ENCODE measurements around the gene PAWR. TPM values are rescaled to one million over a fixed set of nuclear protein-coding genes. Genes with fewer than 3 reads are reported as not detected.

The PAWR gene
- total RNA-seq, 5 donors from 2014 or later (not counting 1 experiment from before 2014, with no cell fraction given), result 0.98 to 8.2 (median 6.1) TPM

- Mint-ChIP-seq H3K36me3 (no peaks in the 10 kb centered on the region), H3K9me3 (no peaks in the 10 kb centered on the region), H3K4me1 (peaks cover 0 to 6% (median 0%) of the 10 kb centered on the region in 3 donors), H3K4me3 (no peak overlapping the region), H3K27me3 (peaks cover 13 to 15% of the 10 kb centered on the region in 2 donors), H3K27ac (no peak overlapping the region)
- H3K9me3 ChIP-seq, result no peaks in the 10 kb centered on the region
- no peak for ATAC-seq (replicated peaks in 1 of 4)
- DNase-seq, result no peak
- H3K4me3 ChIP-seq (ENCODE audit: control insufficient read depth in 1 of 2, extremely low read depth in 1 of 2, low read length in 1 of 2), result no peak overlapping the region
- no peak overlapping the region for H3K27ac ChIP-seq (ENCODE audit: low read length)
- WGBS (ENCODE audit: insufficient coverage), result no CpG with 5 or more reads among the region's 2 CpGs
- no peaks in the 10 kb centered on the region for H3K4me1 ChIP-seq (ENCODE audit: control insufficient read depth in 1 of 2, extremely low read depth in 1 of 2, insufficient read depth in 2 of 2, low read length in 2 of 2)
- ChIA-PET POLR2A (interaction anchor here in 1 of 2 donors (0.5 kb wide), 1 partner anchor 29 kb away, joined by 3 read pairs; no protein-coding TSS in a partner anchor), CTCF (no interaction called here)
- H3K36me3 ChIP-seq (ENCODE audit: control insufficient read depth in 2 of 2, extremely low read depth in 1 of 2, insufficient read depth in 1 of 2, low read length in 1 of 2), result no peaks in the 10 kb centered on the region
- peaks cover 0 to 3% of the 10 kb centered on the region in 2 experiments for H3K27me3 ChIP-seq (replicated peaks in 1 of 2; ENCODE audit: control insufficient read depth in 2 of 2, extremely low read depth in 1 of 2, insufficient read depth in 2 of 2, low read length in 1 of 2)
Measured at GRCh38 chr12:79681008-79681590, 9.7 kb downstream of the PAWR start.

GRCh38 chr12:79680051-79680450 lies 10.7 kb downstream of the PAWR start:
- H3K9me3 Mint-ChIP-seq, result no peaks in the 10 kb centered on the region
- peaks cover 9% of the 10 kb centered on the region in 2 donors for H3K27me3 Mint-ChIP-seq
- no peak overlapping the region for H3K27ac Mint-ChIP-seq
- Histone ChIP-seq H3K9me3 (no peaks in the 10 kb centered on the region), H3K4me3 (ENCODE audit: control insufficient read depth in 1 of 2, extremely low read depth in 1 of 2, low read length in 1 of 2) (no peak overlapping the region), H3K27ac (ENCODE audit: low read length) (no peak overlapping the region), H3K36me3 (ENCODE audit: control insufficient read depth in 2 of 2, extremely low read depth in 1 of 2, insufficient read depth in 1 of 2, low read length in 1 of 2) (no peaks in the 10 kb centered on the region), H3K27me3 (replicated peaks in 1 of 2; ENCODE audit: control insufficient read depth in 2 of 2, extremely low read depth in 1 of 2, insufficient read depth in 2 of 2, low read length in 1 of 2) (peaks cover 0 to 3% of the 10 kb centered on the region in 2 experiments), H3K4me1 (ENCODE audit: control insufficient read depth in 1 of 2, extremely low read depth in 1 of 2, insufficient read depth in 2 of 2, low read length in 2 of 2) (no peaks in the 10 kb centered on the region)
- H3K4me3 Mint-ChIP-seq, result no peak overlapping the region
- DNase-seq, result no peak
- CTCF ChIA-PET, result no interaction called here
- 82% methylated on average over 3 of the region's 4 CpGs for WGBS (ENCODE audit: insufficient coverage)
- POLR2A ChIA-PET, result no interaction called here
- no peak for ATAC-seq (replicated peaks in 1 of 4)
- peaks cover 0 to 6% (median 0%) of the 10 kb centered on the region in 3 donors for H3K4me1 Mint-ChIP-seq
- no peaks in the 10 kb centered on the region for H3K36me3 Mint-ChIP-seq

- H3K36me3 Mint-ChIP-seq, result no peaks in the 10 kb centered on the region
- POLR2A ChIA-PET, result no interaction called here
- no peak overlapping the region for H3K4me3 ChIP-seq (ENCODE audit: control insufficient read depth in 1 of 2, extremely low read depth in 1 of 2, low read length in 1 of 2)
- ATAC-seq (replicated peaks in 1 of 4) (no peak), DNase-seq (no peak)
- H3K4me3 Mint-ChIP-seq, result no peak overlapping the region
- no peaks in the 10 kb centered on the region for H3K36me3 ChIP-seq (ENCODE audit: control insufficient read depth in 2 of 2, extremely low read depth in 1 of 2, insufficient read depth in 1 of 2, low read length in 1 of 2)
- H3K27me3 ChIP-seq (replicated peaks in 1 of 2; ENCODE audit: control insufficient read depth in 2 of 2, extremely low read depth in 1 of 2, insufficient read depth in 2 of 2, low read length in 1 of 2), result no peaks in the 10 kb centered on the region
- H3K4me1 ChIP-seq (ENCODE audit: control insufficient read depth in 1 of 2, extremely low read depth in 1 of 2, insufficient read depth in 2 of 2, low read length in 2 of 2), result no peaks in the 10 kb centered on the region
- no peak overlapping the region for H3K27ac Mint-ChIP-seq
- peaks cover 9% of the 10 kb centered on the region in 2 donors for H3K27me3 Mint-ChIP-seq
- no peaks in the 10 kb centered on the region for H3K9me3 Mint-ChIP-seq
- H3K4me1 Mint-ChIP-seq, result peaks cover 0 to 6% (median 0%) of the 10 kb centered on the region in 3 donors
- H3K9me3 ChIP-seq, result no peaks in the 10 kb centered on the region
- CTCF ChIA-PET, result no interaction called here
- no peak overlapping the region for H3K27ac ChIP-seq (ENCODE audit: low read length)
Measured at GRCh38 chr12:79678306-79678705, 12.5 kb downstream of the PAWR start.

- POLR2A ChIA-PET, result no interaction called here
- Histone ChIP-seq H3K27ac (ENCODE audit: low read length) (no peak overlapping the region), H3K9me3 (no peaks in the 10 kb centered on the region), H3K36me3 (ENCODE audit: control insufficient read depth in 2 of 2, extremely low read depth in 1 of 2, insufficient read depth in 1 of 2, low read length in 1 of 2) (no peaks in the 10 kb centered on the region), H3K27me3 (replicated peaks in 1 of 2; ENCODE audit: control insufficient read depth in 2 of 2, extremely low read depth in 1 of 2, insufficient read depth in 2 of 2, low read length in 1 of 2) (no peaks in the 10 kb centered on the region), H3K4me1 (ENCODE audit: control insufficient read depth in 1 of 2, extremely low read depth in 1 of 2, insufficient read depth in 2 of 2, low read length in 2 of 2) (no peaks in the 10 kb centered on the region), H3K4me3 (ENCODE audit: control insufficient read depth in 1 of 2, extremely low read depth in 1 of 2, low read length in 1 of 2) (no peak overlapping the region)
- no peak overlapping the region for H3K27ac Mint-ChIP-seq
- H3K9me3 Mint-ChIP-seq, result no peaks in the 10 kb centered on the region
- no peaks in the 10 kb centered on the region for H3K36me3 Mint-ChIP-seq
- no CpG with 5 or more reads among the region's 2 CpGs for WGBS (ENCODE audit: insufficient coverage)
- DNase-seq (no peak), ATAC-seq (replicated peaks in 1 of 4) (no peak)
- H3K4me1 Mint-ChIP-seq, result peaks cover 0 to 6% (median 0%) of the 10 kb centered on the region in 3 donors
- CTCF ChIA-PET, result no interaction called here
- peaks cover 9% of the 10 kb centered on the region in 2 donors for H3K27me3 Mint-ChIP-seq
- H3K4me3 Mint-ChIP-seq, result no peak overlapping the region
Measured at GRCh38 chr12:79677672-79678071, 13.1 kb downstream of the PAWR start.

DNA sequence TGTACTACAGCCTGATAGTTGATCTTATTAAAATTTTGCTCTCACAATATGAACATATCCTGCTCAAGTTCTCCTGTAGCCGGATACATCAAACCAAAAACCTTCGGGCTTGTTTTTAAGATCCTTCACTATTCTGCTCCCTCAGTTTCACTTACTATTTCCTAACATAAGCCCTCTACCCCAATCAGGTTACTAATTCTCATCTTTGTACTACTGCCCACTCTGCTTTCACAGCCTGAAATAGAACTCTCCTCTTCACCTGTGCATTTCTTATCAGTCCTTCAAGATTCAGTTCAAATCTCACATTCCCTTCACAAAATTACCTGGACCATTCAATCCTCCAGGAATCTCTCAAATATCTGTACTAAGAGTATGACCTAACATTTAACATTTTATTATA lies 14.2 kb downstream of the PAWR start:
- no peak overlapping the region for H3K4me3 ChIP-seq (ENCODE audit: control insufficient read depth in 1 of 2, extremely low read depth in 1 of 2, low read length in 1 of 2)
- ATAC-seq (replicated peaks in 1 of 4), result no peak
- no peak overlapping the region for H3K27ac ChIP-seq (ENCODE audit: low read length)
- peaks cover 0 to 6% (median 0%) of the 10 kb centered on the region in 3 donors for H3K4me1 Mint-ChIP-seq
- DNase-seq, result no peak
- H3K9me3 Mint-ChIP-seq, result peaks cover 6 to 7% (median 6%) of the 10 kb centered on the region in 3 donors
- H3K27me3 ChIP-seq (replicated peaks in 1 of 2; ENCODE audit: control insufficient read depth in 2 of 2, extremely low read depth in 1 of 2, insufficient read depth in 2 of 2, low read length in 1 of 2), result no peaks in the 10 kb centered on the region
- ChIA-PET POLR2A (no interaction called here), CTCF (no interaction called here)
- WGBS (ENCODE audit: insufficient coverage), result 83% methylated on average over 1 of the region's 2 CpGs
- H3K27ac Mint-ChIP-seq, result no peak overlapping the region
- no peaks in the 10 kb centered on the region for H3K36me3 ChIP-seq (ENCODE audit: control insufficient read depth in 2 of 2, extremely low read depth in 1 of 2, insufficient read depth in 1 of 2, low read length in 1 of 2)
- no peaks in the 10 kb centered on the region for H3K9me3 ChIP-seq
- H3K36me3 Mint-ChIP-seq, result no peaks in the 10 kb centered on the region
- no peak overlapping the region for H3K4me3 Mint-ChIP-seq
- H3K27me3 Mint-ChIP-seq, result peaks cover 5 to 8% of the 10 kb centered on the region in 2 donors
- H3K4me1 ChIP-seq (ENCODE audit: control insufficient read depth in 1 of 2, extremely low read depth in 1 of 2, insufficient read depth in 2 of 2, low read length in 2 of 2), result no peaks in the 10 kb centered on the region

DNA sequence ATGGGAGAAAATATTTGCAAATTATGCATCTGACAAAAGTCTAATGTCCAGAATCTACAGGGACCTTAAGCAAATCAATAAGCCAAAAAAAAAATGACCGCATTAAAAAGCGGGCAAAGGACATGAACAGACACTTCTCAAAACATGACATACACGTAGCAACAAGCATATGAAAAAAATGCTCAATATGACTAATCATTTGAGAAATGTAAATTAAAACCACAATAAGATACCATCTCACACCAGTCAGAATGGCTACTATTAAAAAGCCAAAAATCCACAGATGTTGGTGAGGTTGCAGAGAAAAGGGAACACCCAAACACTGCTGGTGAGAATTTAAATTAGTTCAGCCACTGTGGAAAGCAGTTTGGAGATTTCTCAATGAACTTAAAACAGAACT lies 16.1 kb downstream of the PAWR start:
- H3K36me3 Mint-ChIP-seq, result no peaks in the 10 kb centered on the region
- H3K27me3 Mint-ChIP-seq, result peaks cover 0 to 8% of the 10 kb centered on the region in 2 donors
- H3K27me3 ChIP-seq (replicated peaks in 1 of 2; ENCODE audit: control insufficient read depth in 2 of 2, extremely low read depth in 1 of 2, insufficient read depth in 2 of 2, low read length in 1 of 2), result no peaks in the 10 kb centered on the region
- ATAC-seq (replicated peaks in 1 of 4) (no peak), DNase-seq (no peak)
- no peak overlapping the region for H3K4me3 ChIP-seq (ENCODE audit: control insufficient read depth in 1 of 2, extremely low read depth in 1 of 2, low read length in 1 of 2)
- no CpG with 5 or more reads among the region's 3 CpGs for WGBS (ENCODE audit: insufficient coverage)
- H3K4me3 Mint-ChIP-seq, result no peak overlapping the region
- no peaks in the 10 kb centered on the region for H3K4me1 Mint-ChIP-seq
- POLR2A ChIA-PET, result no interaction called here
- H3K27ac Mint-ChIP-seq, result no peak overlapping the region
- no peak overlapping the region for H3K27ac ChIP-seq (ENCODE audit: low read length)
- H3K9me3 Mint-ChIP-seq, result peaks cover 6 to 7% (median 6%) of the 10 kb centered on the region in 3 donors
- no peaks in the 10 kb centered on the region for H3K4me1 ChIP-seq (ENCODE audit: control insufficient read depth in 1 of 2, extremely low read depth in 1 of 2, insufficient read depth in 2 of 2, low read length in 2 of 2)
- no peaks in the 10 kb centered on the region for H3K9me3 ChIP-seq
- CTCF ChIA-PET, result no interaction called here
- no peaks in the 10 kb centered on the region for H3K36me3 ChIP-seq (ENCODE audit: control insufficient read depth in 2 of 2, extremely low read depth in 1 of 2, insufficient read depth in 1 of 2, low read length in 1 of 2)

DNA sequence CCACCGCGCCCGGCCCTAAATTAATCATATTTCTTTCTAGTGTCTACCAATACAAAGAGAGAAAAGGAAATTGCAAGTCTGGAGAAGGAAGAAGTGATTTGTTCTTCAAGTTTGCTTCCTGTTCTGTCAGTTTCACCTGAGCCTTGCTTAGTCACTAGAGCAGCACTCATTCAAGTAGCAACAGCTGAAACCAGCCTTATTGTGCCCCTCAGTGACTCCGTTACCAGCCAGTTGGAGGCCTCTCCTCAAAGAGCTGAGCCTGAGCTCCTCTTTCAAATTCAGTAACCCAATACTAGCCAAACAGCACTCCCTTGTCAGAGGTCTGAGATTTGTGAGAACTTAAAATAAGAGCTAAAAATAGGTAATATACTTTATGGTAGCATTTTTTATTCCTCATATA lies 17.4 kb downstream of the PAWR start:
- POLR2A ChIA-PET, result interaction anchor here in 1 of 2 donors (0.6 kb wide), 1 partner anchor 638 kb away, joined by 3 read pairs; no protein-coding TSS in a partner anchor
- Mint-ChIP-seq H3K4me3 (no peak overlapping the region), H3K27me3 (peaks cover 0 to 8% of the 10 kb centered on the region in 2 donors), H3K27ac (no peak overlapping the region), H3K9me3 (peaks cover 6 to 7% (median 6%) of the 10 kb centered on the region in 3 donors), H3K4me1 (no peaks in the 10 kb centered on the region), H3K36me3 (no peaks in the 10 kb centered on the region)
- DNase-seq (no peak), ATAC-seq (replicated peaks in 1 of 4) (no peak)
- Histone ChIP-seq H3K4me1 (ENCODE audit: control insufficient read depth in 1 of 2, extremely low read depth in 1 of 2, insufficient read depth in 2 of 2, low read length in 2 of 2) (no peaks in the 10 kb centered on the region), H3K9me3 (no peaks in the 10 kb centered on the region), H3K27ac (ENCODE audit: low read length) (no peak overlapping the region), H3K36me3 (ENCODE audit: control insufficient read depth in 2 of 2, extremely low read depth in 1 of 2, insufficient read depth in 1 of 2, low read length in 1 of 2) (no peaks in the 10 kb centered on the region), H3K4me3 (ENCODE audit: control insufficient read depth in 1 of 2, extremely low read depth in 1 of 2, low read length in 1 of 2) (no peak overlapping the region), H3K27me3 (replicated peaks in 1 of 2; ENCODE audit: control insufficient read depth in 2 of 2, extremely low read depth in 1 of 2, insufficient read depth in 2 of 2, low read length in 1 of 2) (peaks cover 0 to 3% of the 10 kb centered on the region in 2 experiments)
- WGBS (ENCODE audit: insufficient coverage), result no CpG with 5 or more reads among the region's 4 CpGs
- CTCF ChIA-PET, result no interaction called here
